HG02852 (cell line): ENCODE data around the gene CLASP1.
"Not testable (repeated sequence)": the region's sequence is repeated elsewhere in the genome, so short reads cannot be mapped to it uniquely, and the experiment has no call there.

Source experiments
- ATAC-seq: cut with Tn5 transposase; IDR thresholded peaks from one replicate; pipeline ENCODE4 v1.9.1; 2021; ENCODE audit warnings: mild to moderate bottlenecking, moderate library complexity; ENCODE audit not compliant: unreplicated experiment

The CLASP1 gene

GRCh38 chr2:121335294-121336290, 313.7 kb downstream of the CLASP1 start:
- ATAC-seq: no peak

DNA sequence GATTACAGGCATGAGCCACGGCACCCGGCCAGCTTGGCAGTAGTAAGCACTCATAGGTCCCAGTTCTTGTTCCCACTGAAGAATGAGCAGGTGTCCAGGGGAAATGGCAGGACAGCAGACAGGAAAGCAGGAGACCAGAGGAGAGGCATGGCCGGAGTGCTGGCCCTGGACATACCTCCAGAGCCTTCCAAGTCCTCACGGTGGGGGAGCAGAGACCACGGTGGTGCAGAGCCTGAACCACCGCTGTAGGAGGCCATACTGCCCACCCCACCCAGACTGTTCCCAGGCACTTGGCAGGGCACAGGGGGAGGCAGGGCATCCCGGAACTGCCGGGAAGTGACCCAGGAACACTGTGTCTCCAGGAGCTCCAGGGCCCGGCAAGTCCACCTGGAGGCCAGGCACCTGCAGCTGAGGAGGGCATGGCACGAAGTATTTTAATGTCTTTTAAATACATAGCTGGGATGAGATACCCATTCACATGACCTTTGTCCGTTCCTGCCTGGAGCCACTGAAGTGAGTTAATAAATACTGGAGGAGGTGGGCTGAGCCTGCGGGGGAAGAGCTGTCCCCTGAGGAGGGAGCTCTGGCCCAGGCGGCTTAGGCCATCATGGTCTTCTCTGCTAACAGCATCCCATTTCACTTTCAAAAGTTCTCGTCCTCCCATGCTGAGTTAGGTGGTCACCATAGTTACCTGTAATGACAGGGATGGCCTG, 314.5 kb downstream of the CLASP1 start:
- ATAC-seq: peak; percentile 8

GRCh38 chr2:121333834-121334558, 315.3 kb downstream of the CLASP1 start:
- peak; percentile 92 for ATAC-seq

DNA sequence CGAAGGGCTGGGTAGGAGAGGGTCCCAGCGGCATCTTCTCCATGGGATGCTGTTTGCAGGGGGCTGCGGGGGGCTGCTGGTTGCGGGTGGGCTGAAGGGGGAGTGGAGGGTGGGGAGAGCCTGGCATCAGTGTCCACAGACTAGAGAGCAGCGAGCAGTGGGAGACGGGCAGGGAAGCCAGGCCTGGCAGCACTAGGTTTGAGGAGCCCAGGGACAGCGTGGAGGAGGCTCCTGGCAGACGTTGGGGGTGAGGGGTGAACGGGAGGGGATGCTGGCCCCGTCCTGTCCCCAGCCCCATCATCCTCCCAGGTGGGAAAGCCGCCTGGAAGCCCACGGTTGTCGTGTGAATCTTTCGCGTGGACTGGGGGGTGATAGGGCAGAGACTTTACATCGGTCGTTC, 316.0 kb downstream of the CLASP1 start:
- no peak for ATAC-seq

DNA sequence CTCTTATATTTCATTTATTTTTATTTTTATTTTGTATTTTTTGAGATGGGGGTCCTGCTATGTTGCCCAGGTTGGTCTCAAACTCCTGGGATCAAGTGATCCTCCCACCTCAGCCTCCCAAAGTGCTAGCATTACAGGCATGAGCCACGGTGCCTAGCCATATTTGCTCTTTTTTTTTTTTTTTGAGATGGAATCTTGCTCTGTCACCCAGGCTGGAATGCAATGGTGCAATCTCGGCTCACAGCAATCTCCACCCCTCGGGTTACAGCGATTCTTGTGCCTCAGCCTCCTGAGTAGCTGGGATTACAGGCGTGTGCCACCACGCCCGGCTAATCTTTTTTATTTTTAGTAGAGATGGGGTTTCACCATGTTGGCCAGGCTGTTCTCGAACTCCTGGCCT, 317.9 kb downstream of the CLASP1 start:
- ATAC-seq: not testable (repeated sequence)

- ATAC-seq: no peak
Measured at GRCh38 chr2:121330921-121331320, 318.3 kb downstream of the CLASP1 start.

DNA sequence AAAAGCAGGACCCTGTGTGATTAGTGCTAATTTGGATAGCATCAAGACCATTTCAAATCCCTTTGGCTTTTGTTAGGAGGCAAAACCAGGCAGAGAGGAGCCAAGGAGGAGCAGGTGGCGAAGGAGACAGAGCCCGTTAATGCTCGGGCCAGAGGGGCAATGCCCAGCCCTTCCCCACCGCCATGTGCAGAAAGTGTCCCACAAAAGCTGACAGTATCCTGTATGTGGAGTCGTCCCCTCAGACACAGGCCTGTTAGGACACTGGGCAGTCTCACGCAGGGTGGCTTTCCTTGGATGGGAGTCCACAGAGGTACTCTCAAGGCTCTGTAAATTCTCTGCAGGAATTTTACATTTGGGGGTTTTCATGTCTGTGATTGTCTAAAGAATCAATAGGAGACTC, 319.5 kb downstream of the CLASP1 start:
- ATAC-seq: no peak

DNA sequence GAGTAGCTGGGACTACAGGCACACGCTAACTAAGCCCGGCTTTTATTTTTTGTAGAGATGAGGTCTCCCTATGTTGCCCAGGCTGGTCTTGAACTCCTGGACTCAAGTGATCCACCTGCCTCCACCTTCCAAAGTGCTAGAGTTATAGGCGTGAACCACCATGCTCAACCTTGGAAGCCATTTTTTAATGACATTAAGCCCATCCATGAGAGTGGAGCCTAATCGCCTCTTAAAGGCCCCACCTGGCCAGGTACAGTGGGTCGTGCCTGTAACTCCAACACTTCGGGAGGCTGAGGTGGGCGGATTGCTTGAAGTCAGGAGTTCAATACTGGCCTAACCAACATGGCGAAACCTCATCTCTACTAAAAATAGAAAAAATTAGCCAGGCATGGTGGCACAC, 322.6 kb downstream of the CLASP1 start:
- no peak for ATAC-seq

DNA sequence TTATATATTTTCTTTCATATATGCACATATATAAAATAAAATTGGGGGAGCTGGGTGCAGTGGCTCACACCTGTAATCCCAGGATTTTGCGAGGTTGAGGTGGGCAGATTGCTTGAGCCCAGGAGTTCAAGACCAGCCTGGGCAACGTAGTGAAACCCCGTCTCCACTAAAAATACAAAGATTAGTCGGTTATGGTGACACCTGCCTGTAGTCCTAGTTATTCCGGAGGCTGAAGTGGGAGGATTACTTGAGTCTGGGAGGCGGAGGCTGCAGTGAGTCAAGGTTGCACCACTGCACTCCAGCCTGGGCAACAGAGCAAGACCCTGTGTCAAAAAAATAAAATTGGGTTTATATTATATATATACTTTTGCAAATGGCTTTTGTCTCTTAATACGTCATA, 324.7 kb downstream of the CLASP1 start:
- ATAC-seq: no peak

GRCh38 chr2:121321476-121321875, 327.8 kb downstream of the CLASP1 start:
- no peak for ATAC-seq

DNA sequence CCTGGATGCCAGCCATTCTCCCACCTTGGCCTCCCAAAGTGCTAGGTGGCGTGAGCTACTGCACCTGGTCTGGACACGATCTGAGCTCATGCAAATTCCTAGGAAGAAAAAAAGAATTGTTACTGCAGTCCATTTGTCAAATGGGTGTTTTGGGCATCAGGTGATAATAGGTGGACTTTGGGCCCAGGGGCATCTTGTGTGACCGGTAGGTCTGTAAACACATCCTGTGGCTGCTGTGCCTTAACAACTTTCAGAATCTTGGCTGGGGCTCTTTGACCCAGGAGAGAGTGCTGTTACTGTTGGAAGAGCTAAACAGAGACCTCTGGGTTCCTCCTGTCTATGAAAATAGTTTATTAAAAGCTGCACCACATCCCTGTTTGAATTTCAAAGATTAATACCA, 329.3 kb downstream of the CLASP1 start:
- ATAC-seq: no peak

DNA sequence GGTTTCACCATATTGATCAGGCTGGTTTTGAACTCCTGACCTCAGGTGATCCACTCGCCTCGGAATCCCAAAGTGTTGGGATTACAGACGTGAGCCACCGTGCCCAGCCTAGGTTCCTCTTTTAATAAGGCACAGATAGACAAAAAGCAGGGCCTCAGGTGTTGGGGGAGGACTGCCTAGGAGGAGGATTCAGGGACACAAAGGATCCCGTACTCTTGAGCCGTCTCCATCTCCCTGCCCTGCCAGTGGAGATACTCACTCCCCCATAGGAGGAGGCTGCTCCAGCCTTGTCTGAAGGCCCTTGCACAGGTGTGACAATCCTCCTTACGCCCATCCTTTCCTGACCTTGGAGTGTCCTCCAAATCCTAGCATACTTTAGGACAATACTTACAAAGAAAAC, 332.3 kb downstream of the CLASP1 start:
- ATAC-seq: no peak

DNA sequence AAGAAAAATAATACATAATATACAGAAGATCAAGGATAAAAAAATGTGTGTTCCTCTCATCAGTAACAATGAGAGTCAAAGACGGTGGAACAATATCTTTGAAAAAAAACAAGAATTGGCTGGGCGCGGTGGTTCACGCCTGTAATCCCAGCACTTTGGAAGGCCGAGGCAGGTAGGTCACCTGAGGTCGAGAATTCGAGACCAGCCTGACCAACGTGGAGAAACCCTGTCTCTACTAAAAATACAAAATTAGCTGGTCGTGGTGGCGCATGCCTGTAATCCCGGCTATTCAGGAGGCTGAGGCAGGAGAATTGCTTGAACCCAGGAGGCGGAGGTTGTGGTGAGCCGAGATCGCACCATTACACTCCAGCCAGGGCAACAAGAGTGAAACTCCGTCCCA, 335.6 kb downstream of the CLASP1 start:
- not testable (repeated sequence) for ATAC-seq

GRCh38 chr2:121309801-121310200, 339.5 kb downstream of the CLASP1 start:
- ATAC-seq: peak; percentile 73

DNA sequence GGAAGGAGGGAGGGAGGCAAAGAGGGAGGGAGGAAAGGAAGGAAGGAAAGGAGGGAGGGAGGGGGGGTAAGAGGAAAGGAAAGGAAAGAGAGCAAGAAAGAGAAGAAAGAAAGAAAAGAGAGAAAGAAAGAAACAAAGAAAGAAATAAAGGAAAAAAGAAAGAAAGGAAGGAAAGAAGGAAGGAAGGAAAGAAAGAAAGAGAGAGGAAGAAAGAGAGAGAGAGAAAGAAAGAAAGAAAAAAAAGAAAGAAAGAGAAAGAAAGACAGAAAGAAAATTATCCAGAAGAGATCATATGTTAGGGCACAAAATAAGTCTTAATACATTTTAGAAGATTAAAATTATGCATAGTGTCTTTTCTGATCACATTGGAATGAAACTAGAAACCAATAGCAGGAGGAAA, 339.9 kb downstream of the CLASP1 start:
- ATAC-seq: no peak

DNA sequence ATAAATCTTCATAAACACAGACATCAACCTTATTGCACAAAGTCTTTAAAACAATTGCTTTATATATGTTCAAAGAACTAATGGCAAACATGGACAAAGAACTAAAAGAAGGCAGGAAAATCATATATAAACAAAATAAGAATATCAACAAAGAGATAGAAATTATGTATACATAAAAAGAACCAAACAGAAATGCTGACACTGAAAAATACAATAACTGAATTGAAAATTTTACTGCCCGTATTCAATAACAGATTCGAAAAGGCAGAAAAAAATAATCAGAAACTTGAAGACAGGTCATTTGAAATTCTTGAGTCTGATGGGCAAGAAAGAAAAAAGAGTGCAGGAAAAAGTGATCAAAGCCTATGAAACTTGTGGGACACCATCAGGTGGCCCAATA, 342.2 kb downstream of the CLASP1 start:
- no peak for ATAC-seq

DNA sequence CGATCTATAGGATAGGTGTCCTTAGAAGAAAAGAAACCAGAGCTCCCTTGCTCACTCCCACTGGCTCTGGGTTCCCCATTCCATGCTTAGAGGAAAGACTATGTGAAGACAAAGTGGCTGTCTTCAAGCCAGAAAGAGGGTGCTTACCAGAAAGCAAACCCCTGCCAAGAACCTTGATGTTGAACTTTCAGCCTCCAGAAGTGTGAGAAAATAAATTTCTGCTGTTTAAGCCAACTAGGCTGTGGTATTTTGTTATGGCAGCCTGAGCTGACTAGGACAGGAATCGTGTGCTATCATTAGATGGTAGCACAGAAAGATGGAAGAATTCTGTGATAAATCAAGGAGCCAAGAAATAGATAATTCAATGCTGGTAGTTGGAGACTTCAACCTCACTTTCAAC, 344.3 kb downstream of the CLASP1 start:
- ATAC-seq: no peak

DNA sequence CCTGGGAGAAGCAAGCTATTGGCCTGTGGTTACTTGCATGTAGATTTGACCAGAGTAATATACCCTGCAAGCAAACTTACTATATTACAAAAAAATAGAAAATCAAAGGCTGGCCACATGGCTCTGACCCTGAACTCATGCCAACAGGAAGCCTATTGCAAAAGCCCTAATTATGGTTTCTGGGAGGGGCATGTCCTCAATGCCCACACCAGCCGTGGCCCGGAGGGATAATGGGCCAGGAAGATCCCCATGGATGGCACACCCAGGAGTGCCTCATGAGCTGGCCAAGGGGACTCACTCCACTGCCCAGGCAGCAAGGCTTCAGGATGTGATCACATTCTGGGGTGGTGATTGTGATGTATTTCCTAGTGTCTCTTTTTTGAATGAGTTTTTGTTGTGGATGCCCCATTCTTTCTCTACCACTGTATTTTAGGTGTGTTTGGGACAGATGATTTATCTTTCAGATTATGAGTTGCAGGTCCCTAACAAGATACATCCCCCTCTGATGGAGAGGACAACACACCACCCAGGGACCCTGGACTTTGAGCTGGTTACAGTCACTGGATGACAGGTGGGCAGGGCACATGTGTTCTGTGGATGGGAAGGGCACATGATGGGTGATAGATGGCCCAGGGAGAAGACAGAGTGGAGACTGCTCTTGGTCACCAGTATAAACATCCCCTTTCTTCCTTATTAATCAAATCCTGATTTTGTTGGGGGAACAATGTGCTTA, 345.6 kb downstream of the CLASP1 start:
- ATAC-seq: no peak

DNA sequence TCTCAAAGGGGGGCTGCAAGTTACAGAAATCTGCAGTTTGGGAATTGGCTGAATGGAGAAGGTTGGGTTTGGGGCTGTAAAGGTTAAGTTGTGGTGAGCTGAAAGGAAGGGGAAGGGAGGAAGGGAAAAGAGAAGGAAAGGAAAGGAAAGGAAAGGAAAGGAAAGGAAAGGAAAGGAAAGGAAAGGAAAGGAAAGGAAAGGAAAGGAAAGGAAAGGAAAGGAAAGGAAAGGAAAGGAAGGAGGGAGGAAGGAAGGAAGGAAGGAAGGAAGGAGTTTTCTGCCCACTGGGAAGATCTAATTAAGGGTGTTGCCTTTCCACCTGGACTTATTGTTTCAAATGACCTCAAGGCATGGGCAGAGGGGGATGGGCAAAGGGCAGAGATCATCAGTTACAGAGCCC, 348.1 kb downstream of the CLASP1 start:
- ATAC-seq: not testable (repeated sequence)

GRCh38 chr2:121298476-121298875, 350.8 kb downstream of the CLASP1 start:
- no peak for ATAC-seq

DNA sequence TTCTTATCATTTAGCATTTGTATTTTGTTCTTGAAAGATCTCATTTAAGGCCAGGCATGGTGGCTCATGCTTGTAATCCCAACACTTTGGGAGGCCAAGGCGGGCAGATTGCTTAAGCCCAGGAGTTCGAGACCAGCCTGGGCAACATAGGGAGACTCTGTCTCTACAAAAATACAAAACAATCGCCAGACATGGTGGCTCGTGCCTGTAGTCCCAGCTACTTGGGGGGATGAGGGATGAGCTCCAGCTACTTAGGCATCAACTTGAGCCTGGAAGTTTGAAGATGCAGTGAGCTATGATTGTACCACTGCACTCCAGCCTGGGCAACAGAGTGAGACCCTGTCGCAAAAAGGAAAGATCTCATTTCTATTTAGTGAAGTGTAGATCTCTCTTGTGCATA, 351.4 kb downstream of the CLASP1 start:
- not testable (repeated sequence) for ATAC-seq
